ENCODE data around the gene STAG3.
"Not testable (repeated sequence)": the region's sequence is repeated elsewhere in the genome, so short reads cannot be mapped to it uniquely, and the experiment has no call there.

The STAG3 gene

GRCh38 chr7:100210805-100211204 lies 33.1 kb downstream of the STAG3 start:
- DNase-seq = no peak

GRCh38 chr7:100211342-100211780 lies 33.6 kb downstream of the STAG3 start:
- DNase-seq = no peak

DNA sequence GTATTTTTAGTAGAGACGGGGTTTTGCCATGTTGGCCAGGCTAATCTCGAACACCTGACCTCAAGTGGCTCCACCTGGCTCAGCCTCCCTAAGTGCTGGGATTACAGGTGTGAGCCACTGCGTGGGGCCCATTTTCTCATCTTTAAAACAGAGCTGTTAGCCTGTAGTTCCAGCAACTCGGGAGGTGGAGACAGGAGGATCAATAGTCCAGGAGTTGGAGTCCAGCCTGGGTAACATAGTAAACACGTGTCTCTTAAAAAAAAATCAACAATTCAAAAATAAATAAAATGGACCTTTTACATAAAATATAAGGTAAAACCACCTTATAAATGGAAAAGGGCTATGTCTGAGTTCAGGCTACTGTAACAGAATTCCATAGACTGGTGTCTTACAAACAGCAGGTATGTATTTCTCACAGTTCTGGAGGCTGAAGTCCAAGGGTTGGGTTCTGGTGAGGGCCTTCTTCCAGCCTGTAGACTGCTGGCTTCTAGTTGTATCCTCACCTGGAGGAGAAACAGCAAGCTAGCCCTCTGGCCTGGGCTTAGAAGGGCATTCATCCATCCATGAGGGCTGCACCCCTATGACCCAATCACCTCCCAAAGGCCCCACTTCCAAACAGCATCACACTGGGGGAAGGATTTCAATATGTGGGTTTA lies 35.0 kb downstream of the STAG3 start:
- DNase-seq = no peak

DNA sequence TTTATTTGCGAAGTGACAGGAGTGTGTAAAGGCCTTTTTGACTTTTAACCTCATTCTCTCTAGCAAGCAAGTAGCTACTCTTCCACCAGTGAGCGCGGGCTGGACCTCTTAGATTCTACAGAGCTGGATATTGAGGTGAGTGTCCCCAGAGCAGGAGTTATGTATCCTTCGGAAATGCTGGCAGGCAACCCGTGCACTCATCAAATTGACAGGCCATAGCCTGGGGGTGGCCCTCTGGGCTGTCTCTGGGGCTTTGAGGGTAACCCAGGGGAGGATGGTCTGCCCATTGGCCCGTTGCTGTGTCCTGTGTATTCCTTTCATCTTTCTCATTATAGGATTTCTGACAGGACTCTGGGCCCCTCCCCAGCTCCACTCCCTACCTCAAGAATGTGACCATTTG lies 36.0 kb downstream of the STAG3 start:
- DNase-seq = no peak

DNA sequence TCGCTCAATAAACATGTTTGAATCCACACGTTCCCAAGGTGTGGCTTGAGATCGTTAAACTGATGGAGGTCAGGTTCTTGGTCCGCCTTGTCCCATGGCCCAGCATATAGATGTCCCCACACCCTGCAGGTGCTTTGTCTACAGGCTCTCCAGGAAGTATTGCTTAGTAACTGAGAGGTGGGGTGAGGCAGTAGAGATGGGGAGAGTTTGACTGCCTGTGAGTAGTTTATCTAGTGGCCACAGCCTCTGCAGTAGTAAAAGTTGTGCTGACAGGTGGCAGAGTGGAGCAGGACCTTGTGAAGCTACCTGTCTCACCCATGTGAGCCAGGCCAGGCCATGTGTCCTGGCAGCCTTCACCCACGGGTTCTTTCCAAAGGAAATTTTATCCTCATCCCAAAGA lies 36.6 kb downstream of the STAG3 start:
- DNase-seq = not testable (repeated sequence)

DNA sequence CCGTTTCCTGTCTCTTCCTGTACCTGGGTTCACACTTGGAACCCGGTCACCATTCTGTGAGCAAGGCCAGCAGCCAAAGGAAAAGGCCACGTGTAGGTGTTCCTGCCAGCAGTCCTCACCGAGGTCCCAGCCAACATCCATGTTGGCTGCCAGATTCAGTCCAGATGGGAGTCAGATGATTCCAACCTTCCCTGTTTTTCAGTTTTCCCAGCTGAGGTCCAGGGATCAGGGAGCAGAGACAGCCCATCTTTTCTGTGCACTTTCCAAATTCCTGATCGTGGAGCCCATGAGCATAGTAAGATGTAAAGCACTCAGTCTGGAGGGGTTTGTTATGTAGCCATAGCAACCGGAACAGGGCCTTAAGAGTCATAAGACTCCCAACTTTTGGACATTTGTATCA lies 38.2 kb downstream of the STAG3 start:
- DNase-seq = peak in 20 of 56 donors; percentile 7 to 59 (median 24)

DNA sequence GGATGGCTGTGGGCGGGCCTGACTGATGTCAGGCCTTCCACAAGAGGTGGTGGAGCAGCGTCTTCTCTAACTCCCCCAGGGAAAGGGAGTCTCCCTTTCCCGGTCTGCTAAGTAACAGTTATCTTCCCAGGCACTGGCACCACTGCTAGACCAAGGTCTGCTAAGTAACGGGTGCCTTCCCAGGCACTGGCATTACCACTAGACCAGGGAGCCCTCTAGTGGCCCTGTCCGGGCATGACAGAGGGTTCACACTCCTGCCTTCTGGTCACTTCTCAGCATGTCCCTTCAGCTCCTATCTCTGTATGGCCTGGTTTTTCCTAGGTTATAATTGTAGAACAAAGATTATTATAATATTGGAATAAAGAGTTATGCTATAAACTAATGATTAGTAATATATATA lies 40.2 kb downstream of the STAG3 start:
- DNase-seq = peak in 50 of 56 donors; percentile 14 to 95 (median 66)

DNA sequence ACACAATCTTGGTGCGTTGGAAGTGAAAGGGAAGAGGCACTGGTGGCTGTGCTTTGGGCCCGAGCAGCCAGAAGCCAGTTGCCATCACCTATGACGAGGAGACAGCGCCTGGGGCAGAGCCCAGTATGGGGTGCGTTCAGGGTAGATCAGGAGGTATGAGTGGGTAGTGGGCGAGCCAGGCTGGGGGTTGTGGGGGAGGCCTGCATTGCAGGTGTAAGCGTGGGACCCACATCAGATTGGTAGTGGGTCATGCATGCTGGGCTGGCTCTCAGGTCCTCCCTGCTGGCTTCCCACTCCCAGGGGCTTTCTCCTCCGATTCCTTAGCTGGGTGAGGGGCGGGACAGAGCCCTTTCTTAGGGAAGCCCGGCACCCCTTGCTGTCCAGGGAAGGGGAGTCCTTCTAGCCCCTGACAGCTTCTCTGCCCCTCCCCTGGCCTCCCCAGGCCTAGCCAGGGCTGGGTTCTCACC lies 41.6 kb downstream of the STAG3 start:
- no peak for DNase-seq

- DNase-seq = not testable (repeated sequence)
These were observed 42.3 kb downstream of the STAG3 start, which contains the start of gene PVRIG for GRCh38 chr7:100219801-100220585. PVRIG (plus strand) TSS chr7:100219949; CDS start chr7:100219971, 22 bp downstream.

- no peak for DNase-seq
These were observed 43.0 kb downstream of the STAG3 start for GRCh38 chr7:100220586-100221230.

DNA sequence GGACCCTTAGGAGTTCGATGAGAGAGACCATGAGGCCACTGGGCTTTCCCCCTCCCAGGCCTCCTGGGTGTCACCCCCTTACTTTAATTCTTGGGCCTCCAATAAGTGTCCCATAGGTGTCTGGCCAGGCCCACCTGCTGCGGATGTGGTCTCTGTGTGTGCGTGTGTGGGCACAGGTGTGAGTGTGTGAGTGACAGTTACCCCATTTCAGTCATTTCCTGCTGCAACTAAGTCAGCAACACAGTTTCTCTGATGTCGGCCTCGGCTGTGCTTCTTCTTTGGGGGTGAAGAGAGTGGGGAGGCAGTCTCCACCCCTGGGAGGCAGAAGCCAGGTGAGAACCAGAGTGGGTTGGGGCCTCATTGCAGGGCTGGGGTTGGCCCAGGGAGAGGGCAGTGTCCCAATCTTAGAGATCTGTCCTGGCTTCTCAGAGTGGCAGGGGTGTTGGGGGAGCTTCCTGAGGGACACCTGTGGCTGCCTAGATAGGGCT lies 43.6 kb downstream of the STAG3 start:
- DNase-seq = no peak

DNA sequence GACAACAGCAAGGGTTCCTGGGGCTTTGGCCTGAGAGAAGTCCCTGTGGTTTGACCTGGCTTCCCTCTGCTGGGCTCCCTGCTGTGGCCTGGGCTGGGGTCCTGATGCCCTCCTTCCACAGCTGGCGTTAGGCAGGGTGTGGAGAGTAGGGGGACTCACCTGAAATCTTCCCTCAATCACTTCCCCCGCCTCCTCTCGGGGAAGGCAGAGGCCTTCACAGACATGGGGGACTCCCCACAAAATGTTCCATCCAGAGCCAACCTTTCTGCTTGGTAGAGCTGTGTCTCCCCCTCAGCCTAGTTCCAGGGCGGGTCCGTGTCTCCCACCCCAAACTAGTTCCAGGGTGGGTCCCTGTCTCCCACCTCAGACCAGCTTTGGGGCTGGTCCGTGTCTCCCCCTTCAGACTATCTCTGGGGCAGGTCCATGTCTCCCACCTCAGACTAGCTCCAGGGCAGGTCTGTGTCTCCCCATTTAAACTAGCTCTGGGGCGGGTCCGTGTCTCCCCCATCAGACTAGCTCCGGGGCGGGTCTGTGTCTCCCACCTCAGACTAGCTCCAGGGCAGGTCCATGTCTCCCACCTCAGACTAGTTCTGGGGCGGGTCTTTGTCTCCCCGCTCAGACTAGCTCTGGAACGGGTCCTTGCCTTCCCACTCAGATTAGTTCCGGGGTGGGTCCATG lies 44.2 kb downstream of the STAG3 start:
- no peak for DNase-seq

- DNase-seq = no peak
These were observed 44.9 kb downstream of the STAG3 start for GRCh38 chr7:100222445-100223132.

- DNase-seq = not testable (repeated sequence)
These were observed 45.7 kb downstream of the STAG3 start for GRCh38 chr7:100223376-100223927.

DNA sequence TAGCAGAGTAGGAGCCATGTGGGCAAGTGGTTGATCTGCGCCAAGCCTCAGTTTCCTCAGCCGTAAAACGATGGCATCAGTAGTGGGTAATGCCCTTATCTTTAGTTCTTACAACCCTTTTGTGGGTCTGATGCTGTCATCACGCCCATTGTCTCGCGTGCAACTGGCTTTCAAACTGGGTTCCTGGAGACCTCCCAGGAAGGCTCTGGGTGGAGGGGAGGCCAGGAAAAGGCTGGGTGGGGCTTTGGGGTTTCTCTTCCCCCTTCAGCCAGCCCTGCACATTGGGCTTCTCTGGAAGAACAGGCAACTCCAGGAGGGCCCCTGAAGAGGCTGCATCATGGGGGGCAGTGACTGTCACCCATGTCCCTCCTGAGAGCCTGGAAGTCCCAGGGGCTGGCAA lies 47.2 kb downstream of the STAG3 start:
- not testable (repeated sequence) for DNase-seq

DNA sequence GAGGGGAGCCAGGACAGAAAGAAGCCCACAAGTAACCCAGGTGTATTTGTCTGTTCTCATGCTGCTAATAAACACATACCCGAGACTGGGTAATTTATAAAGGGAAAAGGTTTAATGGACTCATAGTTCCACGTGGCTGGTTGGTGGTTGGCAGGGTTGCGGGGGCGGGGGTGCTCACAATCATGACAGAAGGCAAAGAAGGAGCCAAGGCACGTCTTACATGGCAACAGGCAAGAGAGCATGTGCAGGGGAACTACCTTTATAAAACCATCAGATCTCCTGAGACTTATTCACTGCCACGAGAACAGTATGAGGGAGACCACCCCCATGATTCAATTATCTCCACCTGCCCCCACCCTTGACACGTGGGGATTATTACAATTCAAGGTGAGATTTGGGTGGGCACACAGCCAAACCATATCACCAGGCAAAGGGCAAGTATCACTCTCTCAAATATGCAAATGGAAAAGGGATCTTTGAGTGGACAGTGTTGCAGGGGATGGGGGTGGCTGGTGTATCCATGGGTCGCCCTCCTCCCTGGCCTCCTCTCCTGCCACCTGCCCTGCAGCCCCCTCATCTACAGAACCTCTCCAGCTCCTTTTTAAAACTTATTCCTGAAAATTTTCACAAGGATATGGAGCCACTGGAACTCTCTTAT lies 57.1 kb downstream of the STAG3 start:
- not testable (repeated sequence) for DNase-seq

DNA sequence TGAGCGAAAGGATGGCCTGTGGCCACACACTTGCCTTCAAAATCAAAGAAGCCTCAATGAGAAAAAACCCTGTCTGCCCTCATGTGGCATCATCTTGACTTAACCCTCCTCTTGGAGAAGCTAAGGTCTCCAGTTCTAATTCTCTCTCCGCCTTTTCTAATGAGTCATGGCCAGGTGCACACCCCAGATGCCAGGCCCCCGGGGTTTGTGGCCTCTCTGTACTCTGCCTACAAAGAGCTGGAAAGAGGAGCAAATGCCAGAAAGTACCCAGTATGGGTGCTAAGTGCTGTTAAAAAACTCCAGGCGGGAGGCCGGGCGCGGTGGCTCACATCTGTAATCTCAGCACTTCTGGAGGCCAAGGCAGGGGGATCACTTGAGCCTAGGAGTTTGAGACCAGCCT lies 62.3 kb downstream of the STAG3 start:
- not testable (repeated sequence) for DNase-seq

DNA sequence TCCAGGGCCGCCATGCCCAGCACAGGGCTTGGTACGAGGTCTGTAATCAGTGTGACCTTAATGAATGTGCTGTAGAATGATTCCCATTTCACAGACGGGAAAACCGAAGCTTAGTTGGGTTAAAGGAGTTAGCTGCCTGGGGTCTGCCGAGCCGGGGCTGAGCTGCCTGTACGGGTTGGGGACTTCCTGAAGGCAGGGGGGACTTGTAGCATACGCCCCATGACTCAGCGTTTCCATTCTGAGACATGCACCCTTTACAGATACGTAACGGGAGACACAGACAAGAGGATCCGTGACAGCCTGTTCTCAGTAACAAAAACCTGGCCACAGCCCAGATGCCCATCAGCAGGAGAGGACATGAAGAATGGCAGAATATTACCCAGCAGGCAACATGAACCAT lies 65.7 kb downstream of the STAG3 start:
- DNase-seq = peak in 4 of 56 donors; percentile 2 to 39 (median 10)

DNA sequence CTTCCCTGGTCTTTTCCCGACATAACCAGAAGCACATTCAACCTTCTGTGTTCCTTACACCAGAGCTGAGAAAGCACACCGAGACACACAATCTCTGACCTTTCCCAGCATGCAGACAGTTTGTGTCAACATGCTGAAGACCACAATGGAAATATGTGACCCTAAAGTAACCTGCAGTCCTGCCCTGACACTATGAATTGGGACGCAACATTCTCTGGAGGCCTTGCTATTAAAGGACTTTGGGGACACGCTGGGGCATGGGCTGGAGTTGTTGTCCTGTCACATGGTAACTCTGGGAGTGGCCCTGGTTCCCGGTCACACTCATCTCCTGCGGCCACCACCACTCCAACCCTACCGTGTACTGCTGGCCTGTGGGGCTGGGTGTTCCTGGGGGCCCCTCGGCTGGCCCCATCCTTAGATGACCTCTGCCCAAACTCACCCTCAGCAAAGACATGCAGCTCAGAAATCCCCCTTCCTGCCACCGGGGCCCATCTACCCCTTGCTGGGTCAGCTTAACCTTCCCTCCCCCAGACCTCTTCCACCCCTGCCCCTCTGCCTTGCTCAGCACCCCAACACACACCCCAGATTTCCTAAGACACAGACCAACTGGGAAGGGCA lies 67.4 kb downstream of the STAG3 start:
- not testable (repeated sequence) for DNase-seq

All from amygdala (tissue), 56 donors.